ENCODE measurements around the gene DNAH7. TPM values are rescaled to one million over a fixed set of nuclear protein-coding genes. Genes with fewer than 3 reads are reported as not detected.

DNAH7 gene
- under 0.01 and 0.32 TPM in 2 replicates for total RNA-seq

DNA sequence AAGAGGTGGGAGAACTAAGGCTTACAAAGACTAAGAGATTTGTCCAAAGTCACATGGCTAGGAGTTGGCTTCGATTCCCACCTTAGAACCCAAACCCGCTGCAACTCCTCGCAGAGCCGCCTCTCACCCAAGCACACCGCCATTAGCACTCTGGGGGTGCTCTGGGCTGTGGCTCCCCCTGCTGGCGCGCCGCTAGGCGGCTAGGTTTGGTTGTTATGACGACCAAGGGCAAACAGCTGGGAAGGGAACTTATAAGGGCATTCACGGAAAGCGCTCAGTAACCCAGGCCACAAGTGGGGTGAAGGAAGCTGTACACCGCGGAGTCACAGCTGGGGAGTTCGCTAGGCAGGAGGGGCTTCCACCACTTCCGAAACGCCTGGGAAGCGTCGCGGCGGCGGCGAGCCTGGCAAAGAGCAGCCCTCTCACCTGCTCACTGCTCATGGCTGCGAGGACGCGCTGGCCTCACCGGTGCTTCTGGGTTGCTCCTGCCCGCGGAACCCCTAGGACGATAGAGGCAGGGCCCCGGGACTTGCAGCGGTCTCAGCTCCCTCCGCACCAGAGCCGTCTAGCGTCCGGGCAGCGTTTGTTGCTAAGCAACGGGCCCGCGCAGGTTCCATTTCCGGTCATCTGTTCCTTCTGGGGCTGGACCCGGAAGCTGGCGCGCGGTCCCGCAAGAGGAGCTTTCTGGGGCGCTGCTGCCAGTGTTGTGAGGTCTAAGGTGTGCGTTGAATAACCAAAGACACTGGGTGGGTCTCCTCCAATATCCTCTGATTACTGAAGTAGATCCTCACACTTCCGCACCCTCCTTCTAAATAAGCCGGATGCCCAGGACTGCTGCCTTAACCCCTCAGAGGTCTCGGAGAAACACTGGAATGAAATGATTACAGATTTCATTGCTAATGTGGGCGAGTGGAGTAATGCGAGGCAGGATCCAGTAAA lies at the start of gene DNAH7:
DNAH7 (minus strand) TSS at position 567 of the 939 bp plus-strand sequence; CDS start at position 441, 126 bp downstream.

Other genes with a start within 250 kb of the DNAH7 start
- 10.4 and 28.7 TPM in 2 replicates for gene STK17B, start 102.7 kb upstream of the DNAH7 start, total RNA-seq

All from epithelial cell of umbilical artery (primary cell).